Neural progenitor cell (in vitro differentiated cells): ENCODE results near the gene PIWIL4. TPM values are rescaled to one million over a fixed set of nuclear protein-coding genes. Genes with fewer than 3 reads are reported as not detected.
A peak's percentile ranks its signal among the peaks of the same experiment; 100 is the strongest.

ENCODE experiments used
- DNase-seq: peaks from one replicate; pipeline ENCODE4 v3.0.0-alpha.2; 2016; ENCODE audit warnings: low spot score
- H2AFZ ChIP-seq: fragments of 200-600 bp; sonication (generic); replicated peaks from 2 replicates; pipeline ENCODE4 v1.6.1; 2016; ENCODE audit warnings: antibody characterized with exemption
- H3F3A ChIP-seq: fragments of 200-600 bp; sonication (generic); 2 replicates; pipeline ENCODE4 v1.6.1; 2016; ENCODE audit warnings: antibody characterized with exemption, low read depth
- H3K27ac ChIP-seq: fragments of 200-600 bp; sonication (generic); 2 replicates; pipeline ENCODE4 v1.5.1; 2016; ENCODE audit warnings: mild to moderate bottlenecking
- H3K27me3 ChIP-seq: fragments of 200-600 bp; sonication (generic); 2 replicates; pipeline ENCODE4 v1.6.1; 2016; ENCODE audit warnings: mild to moderate bottlenecking, moderate library complexity
- H3K36me3 ChIP-seq: fragments of 200-600 bp; sonication (generic); 2 replicates; pipeline ENCODE4 v1.5.1; 2016
- H3K4me1 ChIP-seq: fragments of 200-600 bp; sonication (generic); 2 replicates; pipeline ENCODE4 v1.6.1; 2016; ENCODE audit warnings: mixed run types
- H3K4me2 ChIP-seq: fragments of 200-600 bp; sonication (generic); 2 replicates; pipeline ENCODE4 v1.6.1; 2016
- H3K4me3 ChIP-seq: fragments of 200-600 bp; sonication (generic); 2 replicates; pipeline ENCODE4 v1.5.1; 2016
- H3K79me2 ChIP-seq: fragments of 200-600 bp; sonication (generic); 2 replicates; pipeline ENCODE4 v1.6.1; 2016; ENCODE audit warnings: low read depth
- H3K9ac ChIP-seq: fragments of 200-600 bp; sonication (generic); 2 replicates; pipeline ENCODE4 v1.6.1; 2016
- H3K9me3 ChIP-seq: fragments of 200-600 bp; sonication (generic); 2 replicates; pipeline ENCODE4 v1.5.1; 2016; ENCODE audit warnings: low read depth
- H4K20me1 ChIP-seq: fragments of 200-600 bp; sonication (generic); 2 replicates; pipeline ENCODE4 v1.6.1; 2016; ENCODE audit warnings: low read depth
- H3K27ac Mint-ChIP-seq: 3 replicates; pipeline ENCODE4 v1.8.0; 2021; ENCODE audit warnings: mixed read lengths
- H3K27me3 Mint-ChIP-seq: 2 replicates; pipeline ENCODE4 v1.8.0; 2022; ENCODE audit warnings: low read depth, mild to moderate bottlenecking, inconsistent platforms, moderate library complexity, mixed read lengths; ENCODE audit not compliant: insufficient read depth
- H3K36me3 Mint-ChIP-seq: 3 replicates; pipeline ENCODE4 v1.8.0; 2021; ENCODE audit warnings: mixed read lengths
- H3K4me1 Mint-ChIP-seq: 3 replicates; pipeline ENCODE4 v1.8.0; 2021; ENCODE audit warnings: mixed read lengths
- H3K4me3 Mint-ChIP-seq: 3 replicates; pipeline ENCODE4 v1.8.0; 2021; ENCODE audit warnings: mild to moderate bottlenecking, moderate library complexity, mixed read lengths
- H3K9me3 Mint-ChIP-seq: 3 replicates; pipeline ENCODE4 v1.8.0; 2020; ENCODE audit warnings: mixed read lengths
- EZH2 ChIP-seq: fragments of 200-600 bp; sonication (generic); IDR thresholded peaks from 2 replicates; pipeline ENCODE4 v1.6.1; 2017; ENCODE audit warnings: antibody characterized with exemption, mild to moderate bottlenecking, moderate library complexity
- EZH2phosphoT487 ChIP-seq: fragments of 200-600 bp; sonication (generic); IDR thresholded peaks from 2 replicates; pipeline ENCODE4 v1.6.1; 2017; ENCODE audit warnings: antibody characterized with exemption
- total RNA-seq: library from RNA; depleted of rRNA; stranded (reverse); fragments of >200 nt; gene quantifications from 2 replicates; pipeline ENCODE4 v1.2.3, GENCODE V29; 2015; ENCODE audit warnings: low replicate concordance
- TF ChIP-seq, protein P1 (sequence below): fragments of 200-600 bp; sonication (generic); IDR thresholded peaks from 2 replicates; pipeline ENCODE4 v1.5.1; 2017; ENCODE audit warnings: antibody characterized with exemption, mild to moderate bottlenecking

PIWIL4 gene
- total RNA-seq, 1 donor from 2014 or later: 1.3 TPM

- Histone ChIP-seq H3K79me2 (no peaks in the 10 kb centered on the region), H3K9me3 (no peaks in the 10 kb centered on the region), H3K27ac (no peak overlapping the region), H4K20me1 (no peaks in the 10 kb centered on the region), H3K27me3 (no peaks in the 10 kb centered on the region), H3K4me3 (no peak overlapping the region), H3F3A (no peaks in the 10 kb centered on the region), H3K9ac (no peak overlapping the region), H3K4me2 (no peak overlapping the region), H3K4me1 (no peaks in the 10 kb centered on the region), H2AFZ (no peak overlapping the region), H3K36me3 (no peaks in the 10 kb centered on the region)
- Mint-ChIP-seq H3K27me3 (no peaks in the 10 kb centered on the region), H3K4me3 (no peak overlapping the region), H3K9me3 (no peaks in the 10 kb centered on the region), H3K36me3 (no peaks in the 10 kb centered on the region), H3K4me1 (peaks cover 13% of the 10 kb centered on the region), H3K27ac (no peak overlapping the region)
- DNase-seq: no peak
- TF ChIP-seq EZH2: no peak
- no peak for TF ChIP-seq EZH2phosphoT487
- TF ChIP-seq, protein P1, sequence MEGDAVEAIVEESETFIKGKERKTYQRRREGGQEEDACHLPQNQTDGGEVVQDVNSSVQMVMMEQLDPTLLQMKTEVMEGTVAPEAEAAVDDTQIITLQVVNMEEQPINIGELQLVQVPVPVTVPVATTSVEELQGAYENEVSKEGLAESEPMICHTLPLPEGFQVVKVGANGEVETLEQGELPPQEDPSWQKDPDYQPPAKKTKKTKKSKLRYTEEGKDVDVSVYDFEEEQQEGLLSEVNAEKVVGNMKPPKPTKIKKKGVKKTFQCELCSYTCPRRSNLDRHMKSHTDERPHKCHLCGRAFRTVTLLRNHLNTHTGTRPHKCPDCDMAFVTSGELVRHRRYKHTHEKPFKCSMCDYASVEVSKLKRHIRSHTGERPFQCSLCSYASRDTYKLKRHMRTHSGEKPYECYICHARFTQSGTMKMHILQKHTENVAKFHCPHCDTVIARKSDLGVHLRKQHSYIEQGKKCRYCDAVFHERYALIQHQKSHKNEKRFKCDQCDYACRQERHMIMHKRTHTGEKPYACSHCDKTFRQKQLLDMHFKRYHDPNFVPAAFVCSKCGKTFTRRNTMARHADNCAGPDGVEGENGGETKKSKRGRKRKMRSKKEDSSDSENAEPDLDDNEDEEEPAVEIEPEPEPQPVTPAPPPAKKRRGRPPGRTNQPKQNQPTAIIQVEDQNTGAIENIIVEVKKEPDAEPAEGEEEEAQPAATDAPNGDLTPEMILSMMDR: no peak
Observed at GRCh38 chr11:94593030-94593429, 25.9 kb downstream of the PIWIL4 start.

DNA sequence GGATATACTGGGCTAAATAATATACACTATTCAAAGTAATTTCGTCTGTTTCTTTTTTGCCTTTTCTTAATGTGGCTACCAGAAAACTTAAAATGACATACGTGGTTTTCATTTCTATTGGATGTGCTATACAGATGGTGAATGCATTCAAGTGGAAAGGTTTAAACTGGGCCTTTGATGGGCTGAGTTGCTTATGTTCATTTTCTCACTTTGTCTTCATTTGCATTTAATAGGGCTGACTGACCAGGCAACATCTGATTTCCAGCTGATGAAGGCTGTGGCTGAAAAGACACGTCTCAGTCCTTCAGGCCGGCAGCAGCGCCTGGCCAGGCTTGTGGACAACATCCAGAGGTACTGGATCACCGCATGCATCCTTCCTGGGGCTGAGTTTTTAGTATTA is 27.9 kb downstream of the PIWIL4 start:
- no peaks in the 10 kb centered on the region for H3K36me3 ChIP-seq
- H3K27ac ChIP-seq: no peak overlapping the region
- no peaks in the 10 kb centered on the region for H3F3A ChIP-seq
- no peak for DNase-seq
- H3K9me3 Mint-ChIP-seq: no peaks in the 10 kb centered on the region
- no peaks in the 10 kb centered on the region for H3K79me2 ChIP-seq
- no peaks in the 10 kb centered on the region for H3K36me3 Mint-ChIP-seq
- H3K4me3 ChIP-seq: no peak overlapping the region
- no peaks in the 10 kb centered on the region for H3K27me3 Mint-ChIP-seq
- no peaks in the 10 kb centered on the region for H3K27me3 ChIP-seq
- no peak for TF ChIP-seq EZH2
- H3K9ac ChIP-seq: no peak overlapping the region
- H2AFZ ChIP-seq: no peak overlapping the region
- H4K20me1 ChIP-seq: no peaks in the 10 kb centered on the region
- H3K4me3 Mint-ChIP-seq: no peak overlapping the region
- no peaks in the 10 kb centered on the region for H3K4me1 ChIP-seq
- no peak overlapping the region for H3K4me2 ChIP-seq
- H3K27ac Mint-ChIP-seq: no peak overlapping the region
- peaks cover 6% of the 10 kb centered on the region for H3K4me1 Mint-ChIP-seq
- H3K9me3 ChIP-seq: no peaks in the 10 kb centered on the region

GRCh38 chr11:94597896-94598295 is 30.7 kb downstream of the PIWIL4 start:
- TF ChIP-seq, protein P1: peak; percentile 18
- TF ChIP-seq EZH2 (no peak), EZH2phosphoT487 (no peak)
- no peaks in the 10 kb centered on the region for H3K9me3 Mint-ChIP-seq

DNA sequence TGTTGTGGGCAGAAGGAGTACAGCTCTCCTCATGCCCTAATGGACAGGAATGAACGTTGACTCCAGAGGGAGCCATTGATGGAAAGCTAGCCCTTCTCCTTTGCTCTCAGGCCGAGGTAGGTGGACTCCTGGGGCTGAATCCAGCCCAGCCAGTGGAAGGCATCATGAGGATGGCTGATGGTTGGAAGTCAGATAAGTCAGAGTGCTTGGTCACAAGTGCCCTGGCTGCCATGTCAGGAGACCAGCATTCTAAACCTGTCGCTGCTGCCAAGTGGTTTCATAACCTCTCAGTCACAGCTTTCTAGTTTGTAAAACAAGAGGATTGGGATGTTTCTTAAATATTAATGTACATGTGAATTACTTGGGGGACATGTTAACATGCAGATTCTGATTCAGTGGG is 32.3 kb downstream of the PIWIL4 start:
- H3F3A ChIP-seq: no peaks in the 10 kb centered on the region
- DNase-seq: no peak
- H3K4me2 ChIP-seq: no peak overlapping the region
- Mint-ChIP-seq H3K36me3 (no peaks in the 10 kb centered on the region), H3K9me3 (no peaks in the 10 kb centered on the region), H3K27me3 (no peaks in the 10 kb centered on the region), H3K4me3 (no peak overlapping the region), H3K4me1 (peaks cover 7% of the 10 kb centered on the region), H3K27ac (no peak overlapping the region)
- H3K9ac ChIP-seq: no peak overlapping the region
- TF ChIP-seq EZH2 (no peak), EZH2phosphoT487 (no peak)
- TF ChIP-seq, protein P1: no peak
- H3K4me1 ChIP-seq: no peaks in the 10 kb centered on the region
- no peaks in the 10 kb centered on the region for H3K27me3 ChIP-seq
- no peak overlapping the region for H3K4me3 ChIP-seq
- no peak overlapping the region for H3K27ac ChIP-seq
- no peaks in the 10 kb centered on the region for H4K20me1 ChIP-seq
- no peaks in the 10 kb centered on the region for H3K79me2 ChIP-seq
- H3K36me3 ChIP-seq: no peaks in the 10 kb centered on the region
- H3K9me3 ChIP-seq: no peaks in the 10 kb centered on the region
- H2AFZ ChIP-seq: no peak overlapping the region

More at GRCh38 chr11:94597896-94598295, 30.7 kb downstream of the PIWIL4 start:
- peak; percentile 21 for DNase-seq
- peaks cover 5% of the 10 kb centered on the region for H3K4me1 Mint-ChIP-seq
- Histone ChIP-seq H3K27ac (no peak overlapping the region), H3K79me2 (no peaks in the 10 kb centered on the region), H3F3A (no peaks in the 10 kb centered on the region), H3K4me1 (no peaks in the 10 kb centered on the region), H4K20me1 (no peaks in the 10 kb centered on the region), H3K9ac (no peak overlapping the region), H2AFZ (no peak overlapping the region), H3K4me2 (no peak overlapping the region), H3K36me3 (no peaks in the 10 kb centered on the region), H3K9me3 (no peaks in the 10 kb centered on the region), H3K27me3 (no peaks in the 10 kb centered on the region), H3K4me3 (no peak overlapping the region)
- H3K27me3 Mint-ChIP-seq: no peaks in the 10 kb centered on the region
- no peaks in the 10 kb centered on the region for H3K36me3 Mint-ChIP-seq
- no peak overlapping the region for H3K27ac Mint-ChIP-seq
- H3K4me3 Mint-ChIP-seq: no peak overlapping the region
